SK-N-SH (cell line): ENCODE measurements around the gene VASP. TPM values are rescaled to one million over a fixed set of nuclear protein-coding genes. Genes with fewer than 3 reads are reported as not detected.

ENCODE experiments used
- CTCF ChIA-PET: fragments of 300-600, 350-600 bp; formaldehyde crosslinking; extraction: SDS; loops from one replicate; lab custom pipeline; 2021; lab: Yijun Ruan, JAX
- POLR2A ChIA-PET: fragments of 350-600 bp; sonication (Branson Sonifier 250); formaldehyde crosslinking; extraction: SDS; loops from one replicate; lab custom pipeline; 2020; ENCODE audit warnings: antibody characterized with exemption, inconsistent platforms; lab: Yijun Ruan, JAX
- DNase-seq: peaks from one replicate; pipeline ENCODE4 v3.0.0; 2012
- H2AFZ ChIP-seq: fragments of 200-600 bp; sonication (generic); 2 replicates; pipeline ENCODE4 v1.8.1; 2016; ENCODE audit warnings: antibody characterized with exemption, mild to moderate bottlenecking, low read depth
- H3F3A ChIP-seq: fragments of 200-600 bp; sonication (generic); replicated peaks from 2 replicates; pipeline ENCODE3; 2016; ENCODE audit warnings: antibody characterized with exemption, mild to moderate bottlenecking; ENCODE audit not compliant: insufficient read depth
- H3K27ac ChIP-seq, 2 experiments: fragments of 200-500 bp in 1 of 2; fragments of 200-600 bp in 1 of 2; sonication (Bioruptor generic) in 1 of 2; sonication (generic), shearing (Covaris generic) in 1 of 2; 2 replicates each; pipeline versions ENCODE4 v1.5.1 to v1.6.1; 2014 to 2016; ENCODE audit warnings: low read depth in 2 of 2, inconsistent platforms in 1 of 2, low read length in 1 of 2, mild to moderate bottlenecking in 1 of 2, mixed read lengths in 1 of 2
- H3K27me3 ChIP-seq: fragments of 200-600 bp; sonication (generic), shearing (Covaris generic); 2 replicates; pipeline ENCODE4 v1.6.1; 2016; ENCODE audit warnings: mixed run types; ENCODE audit not compliant: insufficient read depth
- H3K36me3 ChIP-seq, 2 experiments: fragments of 200-500 bp in 1 of 2; fragments of 200-600 bp in 1 of 2; sonication (Bioruptor generic) in 1 of 2; sonication (generic) in 1 of 2; replicated peaks in 1 of 2; 2 replicates each; pipeline versions ENCODE3 to v1.5.1; 2014 to 2016; ENCODE audit warnings: low read length in 1 of 2, mild to moderate bottlenecking in 1 of 2; ENCODE audit not compliant: insufficient read depth in 2 of 2, control insufficient read depth in 1 of 2
- H3K4me1 ChIP-seq, 2 experiments: fragments of 200-500 bp in 1 of 2; fragments of 200-600 bp in 1 of 2; sonication (Bioruptor generic) in 1 of 2; sonication (generic), shearing (Covaris generic) in 1 of 2; 2 replicates each; pipeline versions ENCODE4 v1.5.1 to v1.6.1; 2014 to 2016; ENCODE audit warnings: low read depth in 1 of 2, low read length in 1 of 2, mixed run types in 1 of 2; ENCODE audit not compliant: insufficient read depth in 2 of 2, control insufficient read depth in 1 of 2
- H3K4me2 ChIP-seq: fragments of 200-600 bp; sonication (generic), shearing (Covaris generic); 2 replicates; pipeline ENCODE4 v1.6.1; 2017; ENCODE audit warnings: mixed run types
- H3K4me3 ChIP-seq, 2 experiments: fragments of 200-500 bp in 1 of 2; fragments of 200-600 bp in 1 of 2; sonication (Bioruptor generic) in 1 of 2; sonication (generic), shearing (Covaris generic) in 1 of 2; 2 replicates each; pipeline versions ENCODE4 v1.5.1 to v1.8.1; 2014 to 2016; ENCODE audit warnings: low read depth in 2 of 2, inconsistent platforms in 1 of 2, low read length in 1 of 2, mild to moderate bottlenecking in 1 of 2, mixed read lengths in 1 of 2, moderate library complexity in 1 of 2
- H3K79me2 ChIP-seq: fragments of 200-600 bp; sonication (generic); 2 replicates; pipeline ENCODE4 v1.8.1; 2017; ENCODE audit warnings: mild to moderate bottlenecking; ENCODE audit not compliant: insufficient read depth
- H3K9ac ChIP-seq: fragments of 200-600 bp; sonication (generic); 2 replicates; pipeline ENCODE4 v1.6.1; 2017; ENCODE audit warnings: mixed run types
- H3K9me2 ChIP-seq: fragments of 200-600 bp; sonication (generic); 2 replicates; pipeline ENCODE4 v1.6.1; 2017; ENCODE audit warnings: mixed run types
- H3K9me3 ChIP-seq: fragments of 200-600 bp; sonication (generic); 2 replicates; pipeline ENCODE4 v1.6.1; 2017; ENCODE audit warnings: mixed run types, mild to moderate bottlenecking, moderate library complexity
- H4K20me1 ChIP-seq: fragments of 200-600 bp; sonication (generic); 2 replicates; pipeline ENCODE4 v1.6.1; 2017; ENCODE audit warnings: mild to moderate bottlenecking, mixed run types; ENCODE audit not compliant: insufficient read depth
- EP300 ChIP-seq, 2 experiments: IDR thresholded peaks; 2 replicates each; pipeline versions ENCODE4 v1.4.0 to v1.6.1; 2012; ENCODE audit warnings: borderline replicate concordance in 1 of 2, low read depth in 1 of 2, low read length in 1 of 2
- FOXM1 ChIP-seq: IDR thresholded peaks from 2 replicates; pipeline ENCODE4 v1.4.0; 2012; ENCODE audit warnings: low read depth, mild to moderate bottlenecking
- PBX3 ChIP-seq: IDR thresholded peaks from 2 replicates; pipeline ENCODE4; 2012
- POLR2AphosphoS5 ChIP-seq: IDR thresholded peaks from 2 replicates; pipeline ENCODE4 v1.6.1; 2012; ENCODE audit warnings: low read depth, low read length
- SIN3A ChIP-seq: IDR thresholded peaks from 2 replicates; pipeline ENCODE4 v1.6.1; 2012; ENCODE audit warnings: low read depth, mild to moderate bottlenecking, low read length, moderate library complexity, borderline replicate concordance
- TEAD4 ChIP-seq: IDR thresholded peaks from 2 replicates; pipeline ENCODE4 v1.4.0; 2012; ENCODE audit warnings: mild to moderate bottlenecking, borderline replicate concordance; ENCODE audit not compliant: insufficient read depth
- ZBTB33 ChIP-seq: IDR thresholded peaks from 2 replicates; pipeline ENCODE4 v1.4.0; 2012; ENCODE audit warnings: low read depth, borderline replicate concordance
- WGBS: methylation state at CpG from one replicate; pipeline ENCODE4 v1.1.6; 2017; ENCODE audit warnings: low lambda C conversion rate; 5-methylcytosine and 5-hydroxymethylcytosine counted together
- polyA plus RNA-seq, 3 experiments: library from polyadenylated mRNA; depleted of rRNA; stranded (reverse); fragments of >200 nt; gene quantifications; 2 replicates each; pipeline ENCODE4 v1.2.3, GENCODE V29; 2012

VASP gene
- polyA plus RNA-seq, 1 of the 3 experiments (the other 2 are of a cell fraction), result 37.8 TPM

- 81% methylated on average over 17 of the region's 17 CpGs for WGBS
- DNase-seq, result no peak
- Histone ChIP-seq H3F3A (peaks cover 24% of the 10 kb centered on the region), H3K27ac (no peak overlapping the region), H3K4me1 (no peaks in the 10 kb centered on the region; a peak in 1 of 4 replicates), H4K20me1 (peaks cover 13% of the 10 kb centered on the region; the same call in 1 of the 2 replicates), H3K9me2 (no peaks in the 10 kb centered on the region), H3K4me2 (no peak overlapping the region), H3K4me3 (no peak overlapping the region), H3K79me2 (no peaks in the 10 kb centered on the region), H3K27me3 (no peaks in the 10 kb centered on the region), H2AFZ (no peak overlapping the region), H3K9ac (no peak overlapping the region), H3K9me3 (no peaks in the 10 kb centered on the region), H3K36me3 (peaks cover 21 to 41% of the 10 kb centered on the region in 2 experiments)
- no peak for TF ChIP-seq ZBTB33
- peak; percentile 64 for TF ChIP-seq PBX3
- CTCF ChIA-PET, result interaction anchor here (1.1 to 1.3 kb wide), 3 partner anchors 8 to 43 kb away, joined by 3 read pairs; no protein-coding TSS in a partner anchor
- POLR2A ChIA-PET, result no interaction called here
These were observed 21.0 kb downstream of the VASP start for GRCh38 chr19:45528149-45528743.

- CTCF ChIA-PET, result interaction anchor here (1.1 to 1.5 kb wide), 3 partner anchors 28 to 114 kb away, joined by 3 to 4 read pairs (median 3); no protein-coding TSS in a partner anchor
- Histone ChIP-seq H4K20me1 (peaks cover 9% of the 10 kb centered on the region; the same call in 1 of the 2 replicates), H3K4me1 (no peaks in the 10 kb centered on the region; a peak in 1 of 4 replicates), H3K9ac (no peak overlapping the region), H3K9me3 (no peaks in the 10 kb centered on the region), H3F3A (peaks cover 21% of the 10 kb centered on the region), H3K27me3 (no peaks in the 10 kb centered on the region), H3K4me2 (no peak overlapping the region), H3K4me3 (no peak overlapping the region), H3K36me3 (peaks cover 21 to 37% of the 10 kb centered on the region in 2 experiments), H2AFZ (no peak overlapping the region), H3K9me2 (no peaks in the 10 kb centered on the region), H3K27ac (no peak overlapping the region), H3K79me2 (no peaks in the 10 kb centered on the region)
- WGBS, result 73% methylated on average over 35 of the region's 49 CpGs
- DNase-seq, result no peak
- no peak for TF ChIP-seq EP300 (IDR thresholded peaks at IDR 0.05; ENCODE audit: borderline replicate concordance in 1 of 2, low read depth in 1 of 2, low read length in 1 of 2)
- no peak for TF ChIP-seq TEAD4
- TF ChIP-seq ZBTB33, result no peak
- TF ChIP-seq FOXM1, result no peak
- TF ChIP-seq SIN3A, result no peak
- TF ChIP-seq POLR2AphosphoS5, result 0 out of 2 replicates have a peak, but pooled peaks have one; percentile 5
- POLR2A ChIA-PET, result no interaction called here
These were observed 21.6 kb downstream of the VASP start for GRCh38 chr19:45528744-45529419.
